RWPE1 (cell line): ENCODE measurements around the gene MMP8.

Experiments
- CTCF ChIA-PET: fragments of 350-600 bp; sonication (Branson Sonifier 250); formaldehyde crosslinking; extraction: SDS; loops from one replicate; lab custom pipeline; 2021; lab: Yijun Ruan, JAX
- POLR2A ChIA-PET: fragments of 400-600 bp; formaldehyde crosslinking; extraction: SDS; loops from one replicate; lab custom pipeline; 2020; ENCODE audit warnings: antibody characterized with exemption; ENCODE audit not compliant: low non-redundant PET; lab: Yijun Ruan, JAX
- DNase-seq: peaks from one replicate; pipeline ENCODE4 v3.0.0; 2012; ENCODE audit warnings: low spot score
- H3K27ac ChIP-seq: fragments of 450-650 bp; 2 replicates; pipeline ENCODE4 v1.5.1; 2017
- TF ChIP-seq, protein P1 (sequence below): fragments of 450-650 bp; conservative IDR thresholded peaks from 2 replicates; pipeline ENCODE4 v1.5.1; 2017; ENCODE audit warnings: low read depth, mild to moderate bottlenecking

Gene MMP8

DNA sequence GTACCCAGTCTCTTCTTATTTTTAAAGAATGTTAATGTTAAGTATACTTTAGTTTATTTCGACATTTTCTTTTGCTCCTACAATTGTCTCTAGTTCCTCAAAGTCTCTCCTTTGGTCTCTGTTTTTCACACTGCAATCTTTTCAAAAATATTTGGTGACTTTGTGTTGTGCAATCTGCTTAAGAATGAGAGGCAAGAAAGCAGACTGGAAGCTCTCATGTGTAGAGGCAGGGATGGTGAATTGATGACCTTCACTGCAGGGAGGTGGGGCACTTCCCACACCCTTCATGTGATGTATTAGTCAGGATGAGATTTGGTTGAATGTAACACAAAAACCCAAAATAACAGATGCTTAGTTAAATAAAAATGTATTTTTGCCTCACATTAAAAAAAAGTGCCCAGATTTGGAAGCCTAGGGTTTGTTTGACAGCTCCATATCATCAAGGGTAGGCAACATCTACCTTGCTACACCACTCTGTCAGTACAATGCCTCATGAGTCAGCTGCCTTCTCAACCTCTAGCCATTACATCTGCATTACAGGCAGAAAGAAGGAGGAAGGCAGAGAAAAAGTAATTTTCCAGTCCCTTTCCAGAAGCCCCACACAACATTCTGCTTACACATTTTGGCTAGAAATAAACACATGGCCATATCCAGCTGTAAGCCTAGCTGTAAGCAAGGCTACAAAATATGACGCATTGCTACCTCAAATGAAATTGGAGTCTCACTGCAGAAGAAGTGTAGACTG lies 15.4 kb downstream of the MMP8 start:
- no peak overlapping the region for H3K27ac ChIP-seq
- TF ChIP-seq, protein P1, sequence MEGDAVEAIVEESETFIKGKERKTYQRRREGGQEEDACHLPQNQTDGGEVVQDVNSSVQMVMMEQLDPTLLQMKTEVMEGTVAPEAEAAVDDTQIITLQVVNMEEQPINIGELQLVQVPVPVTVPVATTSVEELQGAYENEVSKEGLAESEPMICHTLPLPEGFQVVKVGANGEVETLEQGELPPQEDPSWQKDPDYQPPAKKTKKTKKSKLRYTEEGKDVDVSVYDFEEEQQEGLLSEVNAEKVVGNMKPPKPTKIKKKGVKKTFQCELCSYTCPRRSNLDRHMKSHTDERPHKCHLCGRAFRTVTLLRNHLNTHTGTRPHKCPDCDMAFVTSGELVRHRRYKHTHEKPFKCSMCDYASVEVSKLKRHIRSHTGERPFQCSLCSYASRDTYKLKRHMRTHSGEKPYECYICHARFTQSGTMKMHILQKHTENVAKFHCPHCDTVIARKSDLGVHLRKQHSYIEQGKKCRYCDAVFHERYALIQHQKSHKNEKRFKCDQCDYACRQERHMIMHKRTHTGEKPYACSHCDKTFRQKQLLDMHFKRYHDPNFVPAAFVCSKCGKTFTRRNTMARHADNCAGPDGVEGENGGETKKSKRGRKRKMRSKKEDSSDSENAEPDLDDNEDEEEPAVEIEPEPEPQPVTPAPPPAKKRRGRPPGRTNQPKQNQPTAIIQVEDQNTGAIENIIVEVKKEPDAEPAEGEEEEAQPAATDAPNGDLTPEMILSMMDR, result no peak
- ChIA-PET POLR2A (no interaction called here), CTCF (interaction anchor here (0.8 kb wide), 1 partner anchor 902 kb away, joined by 5 read pairs; no protein-coding TSS in a partner anchor)
- DNase-seq, result no peak

DNA sequence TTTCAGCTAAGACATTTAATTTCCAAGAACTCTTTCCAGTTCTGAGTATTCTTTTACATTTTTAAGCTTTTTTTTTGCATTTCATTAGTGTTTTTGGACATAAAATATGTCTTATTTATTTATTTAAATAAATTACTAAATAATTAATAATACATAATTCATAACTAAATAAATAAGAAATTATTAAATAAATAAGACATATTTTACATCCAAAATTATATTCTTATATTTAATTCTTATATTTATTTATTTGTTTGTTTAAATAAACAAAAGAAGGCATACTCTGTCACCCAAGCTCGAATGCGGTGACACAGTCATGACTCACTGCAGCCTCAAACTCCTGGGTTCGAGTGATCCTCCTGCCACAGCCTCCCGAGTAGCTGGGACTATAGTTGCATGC lies 16.1 kb downstream of the MMP8 start:
- no peak overlapping the region for H3K27ac ChIP-seq
- TF ChIP-seq, protein P1, result no peak
- ChIA-PET POLR2A (no interaction called here), CTCF (no interaction called here)
- no peak for DNase-seq

GRCh38 chr11:102705626-102706025 lies 19.1 kb downstream of the MMP8 start, which contains the start of gene MMP27:
MMP27 (minus strand) TSS chr11:102705769; CDS start chr11:102705714, 55 bp downstream.
- CTCF ChIA-PET, result no interaction called here
- no peak within 1 kb of the TSS for H3K27ac ChIP-seq
- no peak for DNase-seq
- POLR2A ChIA-PET, result no interaction called here
- TF ChIP-seq, protein P1, result no peak

- POLR2A ChIA-PET, result interaction anchor here (0.8 kb wide), 1 partner anchor 290 kb away, joined by 3 read pairs; no protein-coding TSS in a partner anchor
- H3K27ac ChIP-seq, result no peak overlapping the region
- TF ChIP-seq, protein P1, result no peak
- no peak for DNase-seq
- CTCF ChIA-PET, result no interaction called here
These were observed 19.9 kb downstream of the MMP8 start for GRCh38 chr11:102704841-102705240.

GRCh38 chr11:102703826-102704493 lies 20.8 kb downstream of the MMP8 start:
- ChIA-PET POLR2A (no interaction called here), CTCF (no interaction called here)
- TF ChIP-seq, protein P1, result no peak

GRCh38 chr11:102695201-102695600 lies 29.6 kb downstream of the MMP8 start:
- ChIA-PET CTCF (no interaction called here), POLR2A (no interaction called here)
- no peak overlapping the region for H3K27ac ChIP-seq
- no peak for DNase-seq
- TF ChIP-seq, protein P1, result no peak

More at GRCh38 chr11:102703826-102704493, 20.8 kb downstream of the MMP8 start:
- H3K27ac ChIP-seq, result no peak overlapping the region
- DNase-seq, result no peak
